HUES6 (cell line): Measurements from ENCODE around the gene RRP8.

Experiments
- H3K27ac ChIP-seq: 2 replicates; pipeline ENCODE4 v1.7.0; 2013; ENCODE audit warnings: low read depth, mild to moderate bottlenecking, low read length, inconsistent platforms
- H3K27me3 ChIP-seq: 2 replicates; pipeline ENCODE4 v1.6.1; 2013; ENCODE audit warnings: low read length; ENCODE audit not compliant: control insufficient read depth, insufficient read depth
- H3K36me3 ChIP-seq: 2 replicates; pipeline ENCODE4 v1.6.1; 2013; ENCODE audit warnings: low read length; ENCODE audit not compliant: control insufficient read depth, insufficient read depth
- H3K4me1 ChIP-seq: 2 replicates; pipeline ENCODE4 v1.6.1; 2013; ENCODE audit warnings: low read length; ENCODE audit not compliant: control insufficient read depth, insufficient read depth
- H3K4me3 ChIP-seq: 2 replicates; pipeline ENCODE4 v1.5.1; 2013; ENCODE audit warnings: low read depth, low read length
- H3K9ac ChIP-seq: one replicate; pipeline ENCODE4 v1.6.1; 2013; ENCODE audit warnings: mild to moderate bottlenecking, low read length
- H3K9me3 ChIP-seq: 2 replicates; pipeline ENCODE4 v1.6.1; 2013; ENCODE audit warnings: low read depth, low read length; ENCODE audit not compliant: control insufficient read depth, insufficient read depth

Gene RRP8

DNA sequence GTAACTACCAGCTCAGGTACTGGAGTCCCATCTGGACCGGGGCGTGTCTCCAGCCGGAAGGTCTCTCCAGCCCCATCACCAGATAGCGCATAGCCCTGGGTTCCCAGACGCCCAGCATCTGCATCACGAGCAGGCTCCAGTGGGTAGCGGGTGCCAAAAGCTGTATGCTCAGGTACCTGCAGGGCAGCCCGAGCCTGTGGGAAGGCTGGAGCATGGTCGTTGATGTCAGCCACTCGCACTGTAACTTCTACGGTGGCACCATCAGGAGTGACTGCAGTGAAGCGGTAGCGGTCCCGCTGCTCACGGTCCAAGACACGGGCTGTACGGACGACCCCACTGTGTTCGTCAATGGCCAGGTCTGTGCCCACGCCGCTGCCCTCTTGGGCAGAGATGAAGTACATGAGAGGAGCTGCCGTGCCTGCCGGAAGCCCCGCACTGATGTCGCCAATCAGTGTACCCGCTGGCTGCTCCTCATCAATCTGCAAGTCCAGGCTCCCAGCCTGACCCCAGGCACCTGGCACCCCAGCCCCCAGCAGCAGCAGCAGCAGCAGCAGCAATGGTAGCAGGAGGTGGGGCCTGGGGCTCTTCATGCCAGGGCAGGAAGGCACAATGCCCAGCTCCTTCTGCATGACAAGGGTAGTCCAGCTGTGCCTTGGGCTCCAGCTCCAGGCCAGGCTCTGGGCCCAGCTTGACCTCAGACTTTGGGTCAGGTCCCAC is 37.7 kb upstream of the RRP8 start:
- Histone ChIP-seq H3K4me1 (0 out of 2 replicates have a peak, but pooled peaks cover under 1% of the 10 kb centered on the region), H3K36me3 (no peaks in the 10 kb centered on the region), H3K27ac (no peak overlapping the region), H3K27me3 (no peaks in the 10 kb centered on the region), H3K9me3 (no peaks in the 10 kb centered on the region), H3K4me3 (no peak overlapping the region), H3K9ac (no peak overlapping the region)

DNA sequence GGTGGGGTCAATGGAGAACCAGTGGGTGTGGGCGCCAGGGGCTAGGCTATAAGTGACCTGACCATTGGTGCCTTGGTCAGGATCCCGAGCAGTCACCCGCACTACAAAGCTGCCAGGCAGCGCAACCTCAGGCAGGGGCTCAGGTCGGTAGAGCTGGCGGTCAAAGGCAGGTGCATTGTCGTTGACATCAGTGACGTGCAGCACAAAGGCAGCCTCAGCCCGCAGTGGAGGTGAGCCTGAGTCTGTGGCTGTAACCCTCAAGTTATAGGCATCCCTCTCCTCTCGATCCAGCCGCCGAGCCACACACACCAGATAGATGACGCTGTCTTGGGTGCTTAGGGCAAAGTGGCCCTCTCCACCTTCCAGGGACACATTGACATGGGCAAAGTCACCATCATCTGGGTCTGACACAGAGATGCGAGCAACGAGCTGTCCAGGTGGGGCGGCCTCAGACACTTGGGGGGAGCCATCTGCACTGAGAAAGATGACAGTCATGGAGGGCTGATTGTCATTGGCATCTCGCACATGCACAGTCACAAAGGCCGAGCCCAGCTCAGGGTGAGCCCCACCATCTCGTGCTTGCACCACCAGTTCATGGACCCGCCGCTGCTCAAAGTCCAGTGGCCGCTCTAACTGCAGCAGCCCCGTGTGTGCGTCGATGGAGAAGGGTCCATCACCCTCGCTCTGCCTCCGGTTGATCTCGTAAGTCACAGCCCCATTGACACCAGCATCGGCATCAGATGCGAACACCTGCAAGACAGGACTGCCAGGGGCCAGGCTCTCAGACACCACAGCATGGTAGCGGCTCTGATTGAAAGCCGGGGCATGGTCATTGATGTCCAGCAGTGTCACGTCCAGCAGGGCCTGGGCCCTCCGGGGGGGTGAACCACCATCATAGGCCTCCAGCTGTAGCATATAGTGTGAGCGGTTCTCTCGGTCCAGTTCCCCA is 36.9 kb upstream of the RRP8 start:
- H3K4me3 ChIP-seq: no peak overlapping the region

DNA sequence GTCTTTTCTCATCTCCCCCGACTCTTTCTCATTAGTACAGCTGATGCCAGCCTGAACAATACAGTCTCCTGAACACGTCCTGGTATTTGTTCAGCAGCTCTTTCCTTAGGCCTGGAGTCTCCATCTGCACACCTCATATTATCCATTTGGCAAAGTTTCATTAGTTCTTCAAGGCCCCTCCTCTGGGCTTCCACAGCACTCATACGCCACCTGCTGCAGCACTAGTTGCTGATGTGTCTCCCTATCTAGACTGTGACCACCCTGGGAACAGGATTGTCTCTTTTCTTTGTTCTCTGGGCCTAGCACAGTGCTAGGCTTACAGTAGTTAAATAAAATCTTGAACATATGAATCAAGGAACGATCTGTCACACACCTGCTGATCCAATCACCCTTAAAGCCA is 35.0 kb upstream of the RRP8 start:
- Histone ChIP-seq H3K9me3 (no peaks in the 10 kb centered on the region), H3K9ac (no peak overlapping the region), H3K27ac (no peak overlapping the region), H3K4me1 (peaks cover 8% of the 10 kb centered on the region; the same call in 1 of the 2 replicates), H3K27me3 (no peaks in the 10 kb centered on the region), H3K36me3 (no peaks in the 10 kb centered on the region), H3K4me3 (no peak overlapping the region)

More for the DNA sequence above, 36.9 kb upstream of the RRP8 start:
- Histone ChIP-seq H3K4me1 (peaks cover 6% of the 10 kb centered on the region; the same call in 1 of the 2 replicates), H3K9me3 (no peaks in the 10 kb centered on the region), H3K9ac (no peak overlapping the region), H3K27me3 (no peaks in the 10 kb centered on the region), H3K27ac (no peak overlapping the region), H3K36me3 (no peaks in the 10 kb centered on the region)

DNA sequence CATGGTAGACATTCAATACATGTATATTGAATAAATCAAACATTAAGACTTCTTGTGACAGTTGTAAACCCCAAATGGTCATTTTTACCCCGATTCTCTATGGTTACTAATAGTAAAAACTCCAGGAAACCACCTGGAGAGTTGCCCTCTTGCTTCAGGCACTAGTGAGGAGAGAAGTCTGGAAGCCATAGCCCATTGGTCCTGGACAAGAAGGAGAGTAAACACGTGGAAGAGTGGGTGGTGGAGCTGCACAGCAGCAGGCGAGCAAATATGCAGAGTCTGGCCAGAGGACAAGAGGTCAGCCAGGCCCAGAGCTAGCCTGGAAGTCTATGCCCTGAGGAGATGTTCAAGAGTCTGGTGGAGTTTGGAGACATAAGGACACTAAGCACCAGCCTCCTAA is 34.5 kb upstream of the RRP8 start:
- no peak overlapping the region for H3K9ac ChIP-seq
- H3K27me3 ChIP-seq: no peaks in the 10 kb centered on the region
- H3K9me3 ChIP-seq: no peaks in the 10 kb centered on the region
- no peaks in the 10 kb centered on the region; the same call in 1 of the 2 replicates for H3K36me3 ChIP-seq
- no peak overlapping the region for H3K27ac ChIP-seq
- no peak overlapping the region for H3K4me3 ChIP-seq
- peaks cover 8% of the 10 kb centered on the region; the same call in 1 of the 2 replicates for H3K4me1 ChIP-seq

DNA sequence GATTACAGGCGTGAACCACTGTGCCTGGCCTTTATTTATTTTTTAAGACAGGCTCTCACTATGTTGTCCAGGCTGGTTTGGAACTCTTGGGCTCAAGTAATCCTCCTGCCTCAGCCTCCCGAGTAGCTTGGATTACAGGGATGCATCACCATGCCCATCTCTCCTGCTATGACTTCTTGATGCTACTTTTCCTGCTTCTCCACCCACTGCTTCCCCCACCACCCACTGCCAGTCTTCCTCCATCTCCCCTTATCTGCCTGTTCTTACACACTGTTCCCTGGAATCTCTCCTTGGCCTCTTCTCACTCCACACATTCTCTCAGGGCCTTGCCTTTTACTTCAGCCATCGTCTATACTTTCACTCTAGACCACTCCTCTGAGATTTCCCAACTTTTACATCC is 33.1 kb upstream of the RRP8 start:
- Histone ChIP-seq H3K4me3 (no peak overlapping the region), H3K9me3 (no peaks in the 10 kb centered on the region), H3K36me3 (no peaks in the 10 kb centered on the region; the same call in 1 of the 2 replicates), H3K27me3 (peaks cover 12% of the 10 kb centered on the region), H3K27ac (no peak overlapping the region), H3K4me1 (peaks cover 8% of the 10 kb centered on the region; the same call in 1 of the 2 replicates), H3K9ac (no peak overlapping the region)

DNA sequence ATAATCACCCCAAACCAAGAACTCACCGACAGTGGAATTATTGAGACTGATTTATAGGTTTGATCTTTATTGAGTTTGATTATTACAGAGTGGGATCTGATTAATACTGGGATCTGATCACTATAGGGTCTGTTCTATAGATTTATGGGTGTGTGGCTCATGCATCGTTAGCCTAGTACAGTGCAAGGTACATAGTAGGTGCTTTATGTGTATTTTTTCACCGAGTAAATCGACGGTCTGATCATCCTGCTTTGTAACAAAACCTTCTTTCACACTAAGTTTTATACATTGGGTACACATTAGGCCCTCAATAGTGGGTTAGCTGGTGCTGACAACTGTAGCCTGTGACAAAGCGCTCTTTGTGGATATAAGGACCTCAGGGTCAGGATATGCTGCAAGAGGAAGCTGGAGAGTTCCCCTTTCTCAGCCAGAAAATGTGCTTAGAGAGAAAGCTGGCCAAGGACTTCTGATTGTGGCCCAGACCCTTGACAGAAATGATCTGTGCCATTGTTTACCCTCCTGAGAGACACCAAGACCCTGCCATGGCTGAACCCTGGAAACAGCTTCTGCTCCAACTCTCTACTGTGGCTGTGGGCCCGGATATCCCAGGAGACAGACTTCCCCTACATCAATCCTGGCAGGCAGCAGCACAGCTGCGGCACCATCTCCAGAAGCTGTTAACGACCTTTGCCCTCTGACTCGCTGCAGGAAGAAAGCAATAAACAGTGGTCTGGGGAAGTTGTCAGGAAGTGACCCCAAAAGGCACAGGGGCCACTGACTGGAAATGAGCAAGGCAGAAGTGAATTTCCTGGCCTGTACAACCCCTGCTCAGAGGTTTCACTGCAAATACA is 31.9 kb upstream of the RRP8 start:
- H3K4me1 ChIP-seq: peaks cover 8% of the 10 kb centered on the region; the same call in 1 of the 2 replicates
- no peak overlapping the region for H3K9ac ChIP-seq

DNA sequence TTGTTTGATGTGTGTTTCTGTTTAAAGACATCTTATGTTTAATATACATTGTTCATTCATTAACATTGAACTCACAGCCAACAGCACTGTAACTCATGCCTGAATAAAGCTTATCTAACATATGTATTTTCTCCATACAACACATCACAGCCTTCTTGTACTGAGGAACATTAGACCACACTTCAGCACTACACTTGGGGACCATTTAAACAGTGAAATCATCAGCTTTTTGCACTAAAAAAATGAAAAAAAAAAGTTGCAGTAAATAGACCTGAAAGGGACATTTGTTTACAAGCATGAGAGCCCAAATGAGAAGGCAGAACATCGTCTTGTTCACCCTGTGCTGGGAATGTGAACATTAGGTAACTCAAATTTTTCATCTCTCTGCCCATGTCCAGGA is 31.1 kb upstream of the RRP8 start:
- peaks cover 32% of the 10 kb centered on the region for H3K27me3 ChIP-seq
- H3K27ac ChIP-seq: no peak overlapping the region
- no peak overlapping the region for H3K4me3 ChIP-seq
- no peaks in the 10 kb centered on the region; the same call in 1 of the 2 replicates for H3K36me3 ChIP-seq
- peaks cover 8% of the 10 kb centered on the region; the same call in 1 of the 2 replicates for H3K4me1 ChIP-seq
- no peak overlapping the region for H3K9ac ChIP-seq
- no peaks in the 10 kb centered on the region for H3K9me3 ChIP-seq

More for the DNA sequence above, 31.9 kb upstream of the RRP8 start:
- no peaks in the 10 kb centered on the region; the same call in 1 of the 2 replicates for H3K36me3 ChIP-seq
- H3K27me3 ChIP-seq: peaks cover 24% of the 10 kb centered on the region
- H3K4me3 ChIP-seq: no peak overlapping the region
- H3K9me3 ChIP-seq: no peaks in the 10 kb centered on the region
- H3K27ac ChIP-seq: no peak overlapping the region

DNA sequence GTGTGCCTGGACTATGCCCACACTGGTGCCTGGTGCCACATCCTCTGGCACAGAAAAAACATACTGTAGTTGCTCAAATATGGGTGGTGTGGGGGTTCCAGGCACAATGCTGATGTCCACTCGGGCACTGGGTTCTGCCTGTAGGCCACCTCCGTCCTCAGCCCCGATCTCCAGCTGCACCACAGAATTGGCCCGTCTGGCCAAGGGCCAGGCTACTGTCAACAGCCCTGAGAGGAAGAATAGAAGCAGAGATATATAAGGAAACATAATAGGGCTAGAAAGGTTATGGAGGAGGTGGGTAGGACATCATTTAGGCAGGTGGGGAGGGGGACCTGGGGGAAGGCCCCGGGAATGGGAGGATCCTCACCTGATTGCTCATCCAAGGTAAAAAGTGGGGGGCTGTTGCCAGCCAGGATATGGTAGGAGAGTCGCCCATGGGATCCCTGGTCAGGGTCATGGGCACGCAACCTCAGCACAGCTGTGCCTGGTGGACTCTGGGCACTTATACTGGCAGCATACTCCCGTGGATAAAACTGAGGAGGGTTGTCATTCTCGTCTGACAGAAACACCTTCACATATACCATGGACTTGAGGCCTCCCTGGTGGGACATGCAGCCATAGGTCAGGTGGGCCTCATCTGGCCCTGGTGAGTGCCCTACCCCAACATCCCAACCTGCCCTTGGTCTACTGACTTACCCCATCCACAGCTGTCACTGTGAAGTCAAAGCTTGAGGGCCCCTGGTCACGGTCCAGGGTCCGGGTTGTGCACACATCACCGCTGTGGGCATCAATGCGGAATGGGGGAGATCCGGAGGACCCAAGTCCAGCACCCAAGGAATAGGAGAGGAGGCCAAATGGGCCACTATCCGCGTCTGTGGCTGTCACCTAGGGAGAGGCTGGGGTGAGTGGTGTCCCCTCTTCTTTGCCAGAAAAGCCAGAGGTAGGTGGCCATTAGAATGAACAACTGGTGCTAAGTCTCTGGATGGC is 30.3 kb upstream of the RRP8 start:
- Histone ChIP-seq H3K4me3 (no peak overlapping the region), H3K9ac (no peak overlapping the region), H3K27me3 (peaks cover 40% of the 10 kb centered on the region), H3K27ac (no peak overlapping the region), H3K4me1 (peaks cover 8% of the 10 kb centered on the region; the same call in 1 of the 2 replicates), H3K36me3 (peaks cover 2% of the 10 kb centered on the region; the same call in 1 of the 2 replicates), H3K9me3 (no peaks in the 10 kb centered on the region)

DNA sequence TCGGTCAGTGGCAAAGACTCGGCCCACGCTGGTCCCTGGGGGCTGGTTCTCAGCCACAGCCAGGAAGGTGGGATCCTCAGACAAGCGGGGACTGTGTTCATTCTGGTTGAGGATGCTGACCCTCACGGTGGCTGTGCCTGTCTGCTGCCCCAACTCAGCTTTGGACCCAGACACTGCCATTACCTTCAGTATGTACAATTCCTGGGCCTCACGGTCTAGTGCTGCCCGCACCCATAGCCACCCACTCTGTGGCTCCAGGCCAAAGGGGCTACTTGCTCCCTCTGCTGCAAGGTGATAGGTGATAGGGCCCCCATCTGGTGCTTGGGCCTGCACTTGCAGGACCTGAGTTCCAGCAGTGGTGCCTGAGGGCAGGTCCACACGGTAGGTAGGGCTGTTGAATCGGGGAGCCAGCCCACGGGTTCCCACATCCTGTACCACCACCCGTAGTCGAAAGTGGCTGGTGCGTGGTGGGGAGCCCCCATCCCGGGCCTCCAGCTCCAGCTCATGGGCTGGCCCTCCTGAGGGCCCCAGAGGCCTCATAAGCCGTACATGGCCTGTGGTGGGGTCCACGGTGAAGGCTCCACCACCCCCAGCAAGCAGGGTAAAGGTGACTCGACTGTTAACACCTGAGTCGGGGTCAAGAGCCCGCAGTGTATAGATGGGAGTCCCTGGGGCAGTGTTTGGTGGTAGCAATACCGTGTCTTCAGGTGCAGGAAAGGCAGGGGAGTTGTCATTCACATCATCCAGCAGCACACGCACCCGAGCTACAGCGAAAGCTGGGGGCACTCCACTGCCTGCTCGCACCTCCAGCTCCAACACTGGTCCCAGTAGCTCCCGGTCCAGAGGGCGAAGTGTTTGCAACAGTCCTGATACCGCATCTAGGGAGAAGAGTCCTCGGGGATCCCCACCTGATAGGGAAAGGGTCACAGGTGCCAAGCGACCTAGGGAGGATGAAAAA is 29.0 kb upstream of the RRP8 start:
- Histone ChIP-seq H3K27me3 (peaks cover 44% of the 10 kb centered on the region), H3K27ac (no peak overlapping the region), H3K4me1 (peaks cover 8% of the 10 kb centered on the region; the same call in 1 of the 2 replicates), H3K4me3 (no peak overlapping the region), H3K9me3 (no peaks in the 10 kb centered on the region), H3K9ac (no peak overlapping the region), H3K36me3 (peaks cover 4% of the 10 kb centered on the region; the same call in 1 of the 2 replicates)
